Effector CD4-positive, alpha-beta T cell (primary cell): Measurements from ENCODE around the gene RAB19.

Experiments
- DNase-seq: peaks from one replicate; pipeline ENCODE4 v3.0.0-alpha.2; 2020

The RAB19 gene

GRCh38 chr7:140454657-140455015, 50.8 kb downstream of the RAB19 start:
- DNase-seq: no peak

GRCh38 chr7:140455743-140456142, 51.9 kb downstream of the RAB19 start:
- DNase-seq: no peak

GRCh38 chr7:140456551-140457051, 52.7 kb downstream of the RAB19 start:
- DNase-seq: no peak

GRCh38 chr7:140458201-140458600, 54.3 kb downstream of the RAB19 start:
- DNase-seq: no peak

- DNase-seq: no peak
These were observed 55.1 kb downstream of the RAB19 start for GRCh38 chr7:140458916-140459315.

GRCh38 chr7:140463111-140463510, 59.3 kb downstream of the RAB19 start:
- DNase-seq: no peak

GRCh38 chr7:140475747-140476333, 72.0 kb downstream of the RAB19 start:
- DNase-seq: peak; percentile 49

- no peak for DNase-seq
These were observed 72.9 kb downstream of the RAB19 start for GRCh38 chr7:140476698-140477261.
